Adrenal gland (tissue), 12 donors: ENCODE measurements around the gene STOML3. TPM values are rescaled to one million over a fixed set of nuclear protein-coding genes. Genes with fewer than 3 reads are reported as not detected.

Experiments
- DNase-seq, 7 donors: peaks; one replicate each; pipeline ENCODE4 v3.0.0-alpha.2; 2019 to 2020
- H3K27ac ChIP-seq, 5 donors: fragments of 200-600 bp; sonication (generic) in 4 of 5; 1 replicate in 3 of 5; 2 replicates in 2 of 5; pipeline versions ENCODE4 v1.5.1 to v1.8.0; 2016 to 2020; ENCODE audit warnings: mild to moderate bottlenecking in 1 of 5
- H3K27me3 ChIP-seq: fragments of 200-600 bp; 2 replicates; pipeline ENCODE4 v1.8.0; 2021
- H3K36me3 ChIP-seq, 2 donors: fragments of 200-600 bp; replicated peaks in 1 of 2; 1 replicate in 1 of 2; 2 replicates in 1 of 2; pipeline versions ENCODE4 v1.5.1 to v1.8.0; 2018 to 2022
- H3K4me1 ChIP-seq, 2 donors: fragments of 200-600 bp; replicated peaks in 1 of 2; 1 replicate in 1 of 2; 2 replicates in 1 of 2; pipeline versions ENCODE4 v1.5.1 to v1.8.0; 2018 to 2021
- H3K4me3 ChIP-seq, 4 donors: fragments of 200-600 bp; sonication (generic) in 3 of 4; one replicate each; pipeline ENCODE4 v1.5.1; 2016 to 2018
- H3K9me3 ChIP-seq, 3 donors: fragments of 200-600 bp; sonication (generic) in 1 of 3; replicated peaks in 1 of 3; 1 replicate in 2 of 3; 2 replicates in 1 of 3; pipeline versions ENCODE4 v1.5.1 to v1.8.0; 2016 to 2021
- POLR2A ChIP-seq, 2 donors: fragments of 450-650 bp; IDR thresholded peaks; one replicate each; pipeline ENCODE4 v1.6.1; 2017; ENCODE audit warnings: antibody characterized with exemption in 2 of 2, mild to moderate bottlenecking in 2 of 2, moderate library complexity in 1 of 2
- whole genome bisulfite sequencing, 4 donors: extraction: QIAGEN DNeasy Blood & Tissue Kit in 2 of 4; methylation state at CpG; one replicate each; pipeline versions ENCODE4 v1.1.5 to v1.1.7; 2013 to 2017; 5-methylcytosine and 5-hydroxymethylcytosine counted together
- intact Hi-C, 2 donors: fragments of 100-400 bp; cut with DNase I; formaldehyde crosslinking; loops; one replicate each; pipeline versions ENCODE4 v1.14.1 to v1.15.0; 2022 to 2023
- polyA plus RNA-seq, 3 donors: library from polyadenylated mRNA; stranded (reverse); fragments of 200-250 nt in 2 of 3; fragments of 350-450 nt in 1 of 3; fragmentation: Illumina TruSeq in 1 of 3; extraction: RNeasy Lipid Tissue Mini Kit (QIAGEN cat#74804) in 1 of 3; gene quantifications; one replicate each; pipeline ENCODE4 v1.2.3, GENCODE V29; 2013 to 2014
- total RNA-seq, 9 donors: library from RNA; depleted of rRNA in 4 of 9; stranded (reverse); fragments of >200 nt in 4 of 9; fragments of 120-200 nt in 1 of 9; fragmentation: NEBNext Ultra II Directional in 1 of 9; extraction: Animal tissue kit (Norgen Biotek cat#: 25700) in 1 of 9; gene quantifications; one replicate each; pipeline versions ENCODE4 v1.1.0 to v1.2.4, GENCODE V29; 2013 to 2023
- TF ChIP-seq, protein P1 (sequence below), 6 experiments: fragments of 450-650 bp in 4 of 6; fragments of 200-600 bp in 2 of 6; sonication (generic) in 1 of 6; IDR thresholded peaks; 1 replicate in 5 of 6; 2 replicates in 1 of 6; pipeline versions ENCODE4 v1.5.1 to v1.8.0; 2016 to 2021; ENCODE audit warnings: antibody characterized with exemption in 6 of 6, mild to moderate bottlenecking in 2 of 6, moderate library complexity in 1 of 6
- donor health status: healthy with polysubstance abuse.
- donor health status: Bipolar disorder and iron deficiency.
- donor health status: DM: yes; HTN: yes; CAD: no.
- donor health status: DM: no; HTN: no; CAD: no.
- donor health status: DM: no; HTN: no; CAD: no.
- donor health status: DM: yes; HTN: yes; CAD: no.

STOML3 gene
- total and polyA plus RNA-seq, 12 donors, result 0.06 TPM; not detected in 11

DNA sequence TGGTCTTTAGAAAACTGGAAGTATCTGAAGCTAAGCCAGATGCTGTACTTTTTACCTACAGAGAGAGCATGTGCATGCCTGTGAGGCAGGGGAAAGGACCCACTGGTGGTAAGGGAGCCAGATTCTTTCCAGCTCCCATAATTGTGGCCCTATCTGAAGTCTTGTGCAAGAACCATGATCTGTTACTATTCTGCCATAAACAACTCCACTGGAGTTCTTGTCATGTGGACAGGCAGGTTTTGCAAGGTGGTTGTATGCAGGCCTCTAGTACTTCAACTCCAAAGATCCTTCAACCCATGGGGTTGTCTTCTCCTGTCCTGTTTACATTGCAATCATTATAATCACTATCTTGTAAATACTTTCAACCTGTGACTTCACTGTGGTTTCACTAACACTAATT is 33.1 kb upstream of the STOML3 start:
- Histone ChIP-seq H3K4me3 (no peak overlapping the region), H3K9me3 (no peaks in the 10 kb centered on the region), H3K4me1 (peaks cover 0 to 8% of the 10 kb centered on the region in 2 donors), H3K27me3 (no peaks in the 10 kb centered on the region), H3K27ac (no peak overlapping the region), H3K36me3 (peaks cover 0 to 61% of the 10 kb centered on the region in 2 donors)
- intact Hi-C loops, result no loop called here
- no peak for DNase-seq
- TF ChIP-seq, protein P1, sequence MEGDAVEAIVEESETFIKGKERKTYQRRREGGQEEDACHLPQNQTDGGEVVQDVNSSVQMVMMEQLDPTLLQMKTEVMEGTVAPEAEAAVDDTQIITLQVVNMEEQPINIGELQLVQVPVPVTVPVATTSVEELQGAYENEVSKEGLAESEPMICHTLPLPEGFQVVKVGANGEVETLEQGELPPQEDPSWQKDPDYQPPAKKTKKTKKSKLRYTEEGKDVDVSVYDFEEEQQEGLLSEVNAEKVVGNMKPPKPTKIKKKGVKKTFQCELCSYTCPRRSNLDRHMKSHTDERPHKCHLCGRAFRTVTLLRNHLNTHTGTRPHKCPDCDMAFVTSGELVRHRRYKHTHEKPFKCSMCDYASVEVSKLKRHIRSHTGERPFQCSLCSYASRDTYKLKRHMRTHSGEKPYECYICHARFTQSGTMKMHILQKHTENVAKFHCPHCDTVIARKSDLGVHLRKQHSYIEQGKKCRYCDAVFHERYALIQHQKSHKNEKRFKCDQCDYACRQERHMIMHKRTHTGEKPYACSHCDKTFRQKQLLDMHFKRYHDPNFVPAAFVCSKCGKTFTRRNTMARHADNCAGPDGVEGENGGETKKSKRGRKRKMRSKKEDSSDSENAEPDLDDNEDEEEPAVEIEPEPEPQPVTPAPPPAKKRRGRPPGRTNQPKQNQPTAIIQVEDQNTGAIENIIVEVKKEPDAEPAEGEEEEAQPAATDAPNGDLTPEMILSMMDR (IDR thresholded peaks at IDR 0.05), result no peak
- TF ChIP-seq POLR2A (IDR thresholded peaks at IDR 0.05), result no peak

DNA sequence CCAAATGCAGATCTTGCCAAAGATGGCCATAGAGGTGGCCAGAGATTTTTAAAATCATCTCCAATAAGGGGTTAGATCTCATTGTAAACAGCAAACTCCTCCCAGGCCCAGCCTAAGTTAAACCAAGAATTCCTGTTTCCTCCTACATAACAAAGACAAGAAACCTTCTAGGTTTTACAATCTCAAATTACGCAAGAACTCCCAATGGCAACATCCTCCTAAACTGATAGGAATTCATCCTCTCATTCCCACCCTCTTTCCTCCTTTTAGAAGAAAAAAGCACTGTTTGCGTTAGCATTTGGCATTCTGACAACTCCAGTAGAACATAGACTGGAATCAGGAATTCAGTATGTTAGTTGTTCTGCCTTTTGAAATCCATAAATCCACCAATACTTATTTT is 32.7 kb upstream of the STOML3 start:
- peaks cover 0 to 8% of the 10 kb centered on the region in 2 donors for H3K4me1 ChIP-seq
- no peaks in the 10 kb centered on the region for H3K9me3 ChIP-seq
- H3K27me3 ChIP-seq, result no peaks in the 10 kb centered on the region
- 80 to 92% (median 87%) methylated on average over 2 of the region's 2 CpGs for WGBS, 4 donors
- no peak for DNase-seq
- no peak overlapping the region for H3K4me3 ChIP-seq
- peaks cover 0 to 60% of the 10 kb centered on the region in 2 donors for H3K36me3 ChIP-seq
- TF ChIP-seq, protein P1 (IDR thresholded peaks at IDR 0.05), result no peak
- TF ChIP-seq POLR2A (IDR thresholded peaks at IDR 0.05), result no peak
- no peak overlapping the region for H3K27ac ChIP-seq
- intact Hi-C loops, result no loop called here

DNA sequence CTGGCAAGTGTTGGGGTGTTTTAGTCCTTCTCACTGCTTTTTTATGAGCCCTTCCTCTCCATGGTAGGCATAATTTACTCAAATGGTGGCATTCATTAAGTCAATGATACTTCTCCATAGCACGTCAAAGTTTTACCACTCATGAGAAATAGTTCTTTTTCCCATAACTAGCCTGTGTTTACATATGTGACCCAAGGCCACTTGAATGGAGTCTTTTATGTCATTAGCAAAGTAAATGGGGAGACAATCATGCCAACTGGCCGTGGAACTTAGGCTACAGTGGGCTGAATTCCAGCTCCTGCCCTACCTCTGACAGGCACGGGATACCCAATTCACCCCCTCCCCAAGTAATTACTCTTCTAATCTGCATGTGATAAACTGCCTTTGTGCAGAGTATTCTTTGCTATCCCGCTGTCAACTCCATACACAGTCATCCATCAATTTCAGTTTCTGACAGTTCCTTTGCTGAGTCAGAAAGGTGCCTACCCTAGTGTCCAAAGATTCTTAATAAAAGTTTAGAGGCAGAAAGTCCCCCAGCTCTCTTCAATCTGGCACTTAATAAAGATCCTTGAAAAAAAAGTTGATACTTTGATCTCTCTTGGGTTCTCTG is 30.3 kb upstream of the STOML3 start:
- Histone ChIP-seq H3K4me3 (no peak overlapping the region), H3K27ac (no peak overlapping the region), H3K27me3 (no peaks in the 10 kb centered on the region), H3K4me1 (no peaks in the 10 kb centered on the region), H3K9me3 (no peaks in the 10 kb centered on the region), H3K36me3 (peaks cover 0 to 42% of the 10 kb centered on the region in 2 donors)
- 57 to 83% (median 69%) methylated on average over 4 of the region's 4 CpGs for WGBS, 4 donors
- intact Hi-C loops, result no loop called here
- no peak for DNase-seq
- TF ChIP-seq, protein P1 (IDR thresholded peaks at IDR 0.05), result no peak
- no peak for TF ChIP-seq POLR2A (IDR thresholded peaks at IDR 0.05)

DNA sequence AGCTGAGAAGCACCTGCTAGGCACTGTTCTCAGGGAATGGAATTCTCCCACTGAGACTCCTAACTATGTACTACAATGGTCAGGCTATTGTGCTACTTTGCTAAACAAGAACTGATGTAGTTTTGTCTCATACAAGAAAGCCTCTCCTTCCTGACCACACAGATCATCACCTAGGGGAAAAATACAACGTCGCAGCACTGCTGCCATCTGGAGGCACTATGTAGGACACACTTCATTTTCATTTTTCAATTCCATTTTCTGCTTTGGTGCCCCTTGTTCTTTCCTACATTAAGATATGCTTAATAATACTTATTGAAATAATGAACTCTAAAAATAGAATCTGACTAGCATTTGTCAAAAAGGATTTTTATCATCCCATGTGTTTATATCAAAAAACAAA is 26.2 kb upstream of the STOML3 start:
- WGBS, 4 donors, result 10 to 19% (median 11%) methylated on average over 2 of the region's 2 CpGs
- no peaks in the 10 kb centered on the region for H3K9me3 ChIP-seq
- H3K36me3 ChIP-seq, result peaks cover 0 to 39% of the 10 kb centered on the region in 2 donors

More for the DNA sequence above, 26.2 kb upstream of the STOML3 start:
- Histone ChIP-seq H3K27me3 (no peaks in the 10 kb centered on the region), H3K4me1 (no peaks in the 10 kb centered on the region), H3K4me3 (no peak overlapping the region), H3K27ac (no peak overlapping the region)
- DNase-seq, result peak in 3 of 7 donors; percentile 16 to 27 (median 21)
- intact Hi-C loops, result no loop called here
- TF ChIP-seq, protein P1 (IDR thresholded peaks at IDR 0.05), result peak in 5 of 6 experiments; percentile 21 to 53 (median 34)
- TF ChIP-seq POLR2A (IDR thresholded peaks at IDR 0.05), result no peak
